HEK293T (cell line): ENCODE measurements around the gene CAPN2.

Experiments
- BHLHE40 ChIP-seq: fragments of 450-650 bp; IDR thresholded peaks from 2 replicates; pipeline ENCODE4 v1.6.1; 2016; ENCODE audit warnings: mild to moderate bottlenecking, moderate library complexity, borderline replicate concordance
- FOXA1 ChIP-seq: fragments of 450-650 bp; IDR thresholded peaks from 2 replicates; pipeline ENCODE4 v1.6.1; 2016; ENCODE audit warnings: mild to moderate bottlenecking
- FOXM1 ChIP-seq: fragments of 450-650 bp; IDR thresholded peaks from 2 replicates; pipeline ENCODE4 v1.6.1; 2017; ENCODE audit warnings: mild to moderate bottlenecking, borderline replicate concordance
- SP1 ChIP-seq: fragments of 450-650 bp; IDR thresholded peaks from 2 replicates; pipeline ENCODE4 v1.6.1; 2017
- TARDBP ChIP-seq: fragments of 450-650 bp; IDR thresholded peaks from 2 replicates; pipeline ENCODE4 v1.6.1; 2016

GRCh38 chr1:223761411-223761810 lies 49.1 kb downstream of the CAPN2 start:
- TF ChIP-seq SP1 (no peak), BHLHE40 (no peak), FOXA1 (no peak), FOXM1 (no peak), TARDBP (no peak)
